B cell (primary cell): Measurements from ENCODE around the gene LSM12. TPM values are rescaled to one million over a fixed set of nuclear protein-coding genes. Genes with fewer than 3 reads are reported as not detected.

Experiments
- ATAC-seq: fragments of 200-7000 bp; cut with Tn5 transposase; one replicate; pipeline ENCODE4 v1.10.0; 2021; ENCODE audit warnings: low read depth, mild to moderate bottlenecking, moderate number of reproducible peaks, moderate library complexity
- CTCF ChIA-PET: fragments of 350-600 bp; sonication (Branson Sonifier 250); formaldehyde crosslinking; loops from one replicate; lab custom pipeline; 2021; ENCODE audit warnings: antibody characterized with exemption, inconsistent platforms; lab: Charles Lee
- POLR2A ChIA-PET: fragments of 350-600 bp; sonication (Branson Sonifier 250); formaldehyde crosslinking; loops from one replicate; lab custom pipeline; 2021; ENCODE audit warnings: antibody characterized with exemption; lab: Charles Lee
- DNase-seq: peaks from one replicate; pipeline ENCODE4 v3.0.0; 2013
- H2AFZ ChIP-seq: 2 replicates; pipeline ENCODE4 v1.6.1; 2012; ENCODE audit warnings: mild to moderate bottlenecking, low read depth, low read length; ENCODE audit not compliant: insufficient read depth, poor library complexity, severe bottlenecking
- H3K27ac ChIP-seq, 2 donors: 1 replicate in 1 of 2; 2 replicates in 1 of 2; pipeline ENCODE4 v1.5.1; 2012 to 2013; ENCODE audit warnings: low read length in 2 of 2, mild to moderate bottlenecking in 2 of 2, moderate library complexity in 1 of 2
- H3K27me3 ChIP-seq, 4 experiments: fragments of 200-600 bp in 1 of 4; sonication (generic) in 1 of 4; replicated peaks in 1 of 4; 1 replicate in 2 of 4; 2 replicates in 2 of 4; pipeline versions ENCODE4 v1.6.1 to v1.7.0; 2013 to 2016; ENCODE audit warnings: low read length in 3 of 4, mild to moderate bottlenecking in 2 of 4, mixed read lengths in 1 of 4, moderate library complexity in 1 of 4; ENCODE audit not compliant: insufficient read depth in 4 of 4, control insufficient read depth in 3 of 4; ENCODE audit errors: control extremely low read depth in 1 of 4
- H3K36me3 ChIP-seq, 2 experiments: replicated peaks in 1 of 2; 1 replicate in 1 of 2; 2 replicates in 1 of 2; pipeline versions ENCODE4 v1.6.1 to v1.7.1; 2013; ENCODE audit warnings: low read length in 1 of 2; ENCODE audit not compliant: insufficient read depth in 2 of 2, control insufficient read depth in 1 of 2; ENCODE audit errors: control extremely low read depth in 1 of 2, extremely low read depth in 1 of 2
- H3K4me1 ChIP-seq, 2 donors: fragments of 200-600 bp in 1 of 2; sonication (generic) in 1 of 2; 1 replicate in 1 of 2; 2 replicates in 1 of 2; pipeline versions ENCODE4 v1.5.1 to v1.6.1; 2013 to 2017; ENCODE audit warnings: low read length in 2 of 2; ENCODE audit not compliant: control insufficient read depth in 2 of 2, insufficient read depth in 2 of 2
- H3K4me2 ChIP-seq: replicated peaks from 2 replicates; pipeline ENCODE3; 2012; ENCODE audit warnings: mild to moderate bottlenecking, low read depth, low read length; ENCODE audit not compliant: poor library complexity, severe bottlenecking
- H3K4me3 ChIP-seq, 5 experiments: fragments of 200-600 bp in 1 of 5; sonication (generic) in 1 of 5; 1 replicate in 3 of 5; 2 replicates in 2 of 5; pipeline versions ENCODE4 v1.5.1 to v1.7.0; 2011 to 2016; ENCODE audit warnings: low read length in 4 of 5, mild to moderate bottlenecking in 4 of 5, low read depth in 2 of 5, control low read depth in 1 of 5, moderate library complexity in 1 of 5; ENCODE audit not compliant: insufficient read depth in 1 of 5; ENCODE audit errors: control extremely low read depth in 1 of 5, extremely low read depth in 1 of 5
- H3K79me2 ChIP-seq: fragments of 200-600 bp; sonication (generic); one replicate; pipeline ENCODE4 v1.6.0; 2016; ENCODE audit warnings: low read length; ENCODE audit not compliant: control insufficient read depth, insufficient read depth
- H3K9ac ChIP-seq: fragments of 200-600 bp; sonication (generic); 2 replicates; pipeline ENCODE4 v1.6.1; 2017; ENCODE audit warnings: mild to moderate bottlenecking, low read length, moderate library complexity
- H3K9me3 ChIP-seq, 3 donors: one replicate each; pipeline versions ENCODE4 v1.6.1 to v1.7.1; 2013; ENCODE audit warnings: low read length in 2 of 3; ENCODE audit not compliant: control insufficient read depth in 2 of 3, insufficient read depth in 1 of 3; ENCODE audit errors: control extremely low read depth in 1 of 3
- H4K20me1 ChIP-seq: 2 replicates; pipeline ENCODE4 v1.6.0; 2012; ENCODE audit warnings: mild to moderate bottlenecking, low read length; ENCODE audit not compliant: insufficient read depth, control insufficient read depth, poor library complexity, severe bottlenecking
- H3K27ac Mint-ChIP-seq: one replicate; pipeline ENCODE4 v1.8.0; 2021; ENCODE audit warnings: mixed read lengths
- H3K27me3 Mint-ChIP-seq: one replicate; pipeline ENCODE4 v1.8.0; 2021; ENCODE audit warnings: mixed read lengths
- H3K4me1 Mint-ChIP-seq: one replicate; pipeline ENCODE4 v1.8.0; 2021; ENCODE audit warnings: mixed read lengths
- H3K4me3 Mint-ChIP-seq: one replicate; pipeline ENCODE4 v1.8.0; 2021; ENCODE audit warnings: mixed read lengths
- H3K9me3 Mint-ChIP-seq: one replicate; pipeline ENCODE4 v1.8.0; 2022; ENCODE audit warnings: mixed read lengths; ENCODE audit not compliant: insufficient read depth
- EZH2 ChIP-seq: IDR thresholded peaks from 2 replicates; pipeline ENCODE4 v1.6.1; 2012; ENCODE audit warnings: borderline replicate concordance, low read depth, mild to moderate bottlenecking, moderate library complexity, low read length; ENCODE audit not compliant: insufficient read depth, poor library complexity, severe bottlenecking
- WGBS: methylation state at CpG from one replicate; pipeline ENCODE4 v1.1.5; 2013; ENCODE audit warnings: missing lambda C conversion rate; ENCODE audit not compliant: insufficient coverage; 5-methylcytosine and 5-hydroxymethylcytosine counted together
- intact Hi-C: fragments of 100-400 bp; cut with micrococcal nuclease; formaldehyde crosslinking; loops from one replicate; pipeline ENCODE4 v1.10.0; 2022
- polyA plus RNA-seq: library from polyadenylated mRNA; depleted of rRNA; stranded (reverse); fragments of >200 nt; gene quantifications from 2 replicates; pipeline ENCODE4 v1.2.3, GENCODE V29; 2012
- total RNA-seq, 2 donors: library from RNA; stranded (reverse); fragments of 120-200 nt in 1 of 2; gene quantifications; 1 replicate in 1 of 2; 2 replicates in 1 of 2; pipeline versions ENCODE4 v1.2.3 to v1.2.4, GENCODE V29; 2013 to 2022
- TF ChIP-seq, protein P1 (sequence below): fragments of 200-600 bp; IDR thresholded peaks from one replicate; pipeline ENCODE4 v1.8.0; 2022; ENCODE audit warnings: antibody characterized with exemption, mild to moderate bottlenecking

Gene LSM12
- total and polyA plus RNA-seq, 2 donors (not counting 1 experiment from before 2014, with no cell fraction given), result 16.8 to 31.2 TPM

DNA sequence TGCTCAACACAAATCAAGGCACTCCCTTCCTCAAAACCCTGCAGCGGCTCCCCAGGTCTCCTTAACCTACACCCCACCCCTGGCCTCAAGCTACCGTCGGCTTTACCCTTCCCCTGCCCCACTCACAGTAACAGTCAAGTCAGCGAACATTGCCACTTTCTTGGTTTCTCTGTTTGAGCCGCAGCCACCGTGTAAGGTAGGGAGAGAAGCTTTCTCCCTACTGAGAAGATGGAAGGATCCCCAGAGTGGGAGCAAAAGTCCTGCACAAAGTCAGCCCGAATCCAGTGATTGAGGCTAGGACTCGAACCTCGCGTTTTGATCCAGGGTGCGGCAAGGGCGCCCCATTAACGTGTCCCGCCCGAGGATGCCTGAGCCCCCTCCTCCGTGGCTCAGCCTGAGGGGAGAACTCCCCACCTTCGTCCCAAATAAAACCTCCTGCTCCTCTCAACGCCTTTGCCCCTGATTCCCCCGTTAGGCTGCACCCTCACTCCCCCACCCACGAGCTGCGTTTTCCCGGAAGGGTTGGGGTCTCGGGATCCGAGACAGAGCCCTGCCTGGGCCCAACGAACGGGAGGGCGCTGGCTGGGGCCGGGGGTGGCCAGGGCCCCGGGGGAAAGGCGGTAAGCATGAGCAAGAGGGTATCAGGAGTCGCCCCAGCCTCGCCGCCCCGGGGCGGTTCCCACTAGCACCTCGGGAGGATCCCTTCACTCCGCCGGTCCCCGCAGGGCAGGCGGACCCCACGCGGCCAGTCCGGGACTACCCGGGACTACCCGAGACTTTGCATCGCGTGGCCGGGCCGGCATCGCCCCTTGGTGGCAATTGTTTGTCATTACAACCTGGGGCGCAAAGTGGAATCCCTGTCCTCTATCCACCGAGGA is 72.0 kb downstream of the LSM12 start:
- Mint-ChIP-seq H3K27ac (no peak overlapping the region), H3K4me1 (peaks cover 3% of the 10 kb centered on the region), H3K27me3 (peaks cover 29% of the 10 kb centered on the region), H3K4me3 (no peak overlapping the region), H3K9me3 (no peaks in the 10 kb centered on the region)
- intact Hi-C loops, result loop anchor here (1.0 kb wide), 1 partner anchor 50 kb away; no protein-coding TSS in a partner anchor
- no peaks in the 10 kb centered on the region for H4K20me1 ChIP-seq
- ChIA-PET POLR2A (no interaction called here), CTCF (interaction anchor here (1.8 to 2.4 kb wide), 3 partner anchors 8 to 51 kb away, joined by 4 to 13 read pairs (median 6); no protein-coding TSS in a partner anchor)
- H3K27ac ChIP-seq, result no peak overlapping the region
- peak overlapping the region in 1 of 5 experiments; percentile 12 for H3K4me3 ChIP-seq
- TF ChIP-seq, protein P1, sequence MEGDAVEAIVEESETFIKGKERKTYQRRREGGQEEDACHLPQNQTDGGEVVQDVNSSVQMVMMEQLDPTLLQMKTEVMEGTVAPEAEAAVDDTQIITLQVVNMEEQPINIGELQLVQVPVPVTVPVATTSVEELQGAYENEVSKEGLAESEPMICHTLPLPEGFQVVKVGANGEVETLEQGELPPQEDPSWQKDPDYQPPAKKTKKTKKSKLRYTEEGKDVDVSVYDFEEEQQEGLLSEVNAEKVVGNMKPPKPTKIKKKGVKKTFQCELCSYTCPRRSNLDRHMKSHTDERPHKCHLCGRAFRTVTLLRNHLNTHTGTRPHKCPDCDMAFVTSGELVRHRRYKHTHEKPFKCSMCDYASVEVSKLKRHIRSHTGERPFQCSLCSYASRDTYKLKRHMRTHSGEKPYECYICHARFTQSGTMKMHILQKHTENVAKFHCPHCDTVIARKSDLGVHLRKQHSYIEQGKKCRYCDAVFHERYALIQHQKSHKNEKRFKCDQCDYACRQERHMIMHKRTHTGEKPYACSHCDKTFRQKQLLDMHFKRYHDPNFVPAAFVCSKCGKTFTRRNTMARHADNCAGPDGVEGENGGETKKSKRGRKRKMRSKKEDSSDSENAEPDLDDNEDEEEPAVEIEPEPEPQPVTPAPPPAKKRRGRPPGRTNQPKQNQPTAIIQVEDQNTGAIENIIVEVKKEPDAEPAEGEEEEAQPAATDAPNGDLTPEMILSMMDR, result peak; percentile 83
- no peak for TF ChIP-seq EZH2
- peaks cover 0 to 22% (median 7%) of the 10 kb centered on the region in 4 experiments for H3K27me3 ChIP-seq
- H3K4me2 ChIP-seq, result peak overlapping the region; percentile 67
- no peaks in the 10 kb centered on the region for H3K79me2 ChIP-seq
- no peaks in the 10 kb centered on the region for H3K36me3 ChIP-seq
- peaks cover 8 to 9% of the 10 kb centered on the region in 2 donors for H3K4me1 ChIP-seq
- DNase-seq (peak; percentile 71), ATAC-seq (peak; percentile 83)
- WGBS, result 12% methylated on average over 49 of the region's 52 CpGs
- no peak overlapping the region for H3K9ac ChIP-seq
- H3K9me3 ChIP-seq, result peaks cover 0 to 9% (median 0%) of the 10 kb centered on the region in 3 donors
- H2AFZ ChIP-seq, result peak overlapping the region; percentile 64

DNA sequence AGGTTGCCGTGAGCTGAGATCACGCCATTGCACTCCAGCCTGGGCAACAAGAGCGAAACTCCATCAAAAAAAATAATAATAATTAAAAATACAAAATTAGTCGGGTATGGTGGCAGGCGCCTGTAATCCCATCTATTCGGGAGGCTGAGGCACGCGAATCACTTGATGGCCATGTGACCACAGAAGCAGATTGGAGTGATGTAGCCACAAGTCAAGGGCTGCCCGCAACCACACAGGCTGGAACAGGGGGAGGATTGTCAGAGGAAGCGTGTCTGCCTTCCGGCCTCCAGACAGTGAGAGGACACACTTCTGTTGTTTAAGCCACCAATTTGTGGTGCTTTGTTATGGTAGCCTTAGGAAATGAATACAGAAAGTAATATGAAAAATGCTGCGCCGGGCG is 73.8 kb downstream of the LSM12 start:
- Histone ChIP-seq H3K27me3 (peaks cover 0 to 24% (median 7%) of the 10 kb centered on the region in 4 experiments), H3K36me3 (no peaks in the 10 kb centered on the region), H3K79me2 (no peaks in the 10 kb centered on the region), H3K9ac (no peak overlapping the region), H4K20me1 (no peaks in the 10 kb centered on the region), H3K4me2 (no peak overlapping the region), H3K27ac (no peak overlapping the region), H3K4me3 (no peak overlapping the region), H3K4me1 (peaks cover 8 to 9% of the 10 kb centered on the region in 2 donors), H2AFZ (no peak overlapping the region), H3K9me3 (peaks cover 0 to 9% (median 0%) of the 10 kb centered on the region in 3 donors)
- no peak for TF ChIP-seq EZH2
- TF ChIP-seq, protein P1, result no peak
- Mint-ChIP-seq H3K4me1 (peaks cover 3% of the 10 kb centered on the region), H3K27me3 (peaks cover 30% of the 10 kb centered on the region), H3K4me3 (no peak overlapping the region), H3K9me3 (no peaks in the 10 kb centered on the region), H3K27ac (no peak overlapping the region)
- ATAC-seq, result no peak
- POLR2A ChIA-PET, result no interaction called here
- intact Hi-C loops, result no loop called here
- 96% methylated on average over 6 of the region's 14 CpGs for WGBS
- CTCF ChIA-PET, result interaction anchor here (0.7 to 1.8 kb wide), 2 partner anchors 49 to 1275 kb away, joined by 4 to 6 read pairs; no protein-coding TSS in a partner anchor
- DNase-seq, result no peak
